AG08395 (cell line): ENCODE data around the gene MTNR1A.
"Not testable (repeated sequence)": the region's sequence is repeated elsewhere in the genome, so short reads cannot be mapped to it uniquely, and the experiment has no call there.

Experiments used
- DNase-seq: peaks from one replicate; pipeline ENCODE4 v3.0.0; 2012; ENCODE audit warnings: mixed read lengths, low spot score

The MTNR1A gene

GRCh38 chr4:186561748-186562147 lies 6.4 kb upstream of the MTNR1A start:
- DNase-seq: no peak

GRCh38 chr4:186560647-186561046 lies 5.3 kb upstream of the MTNR1A start:
- no peak for DNase-seq

- peak; percentile 60 for DNase-seq
These were observed 2.1 kb upstream of the MTNR1A start for GRCh38 chr4:186557486-186557885.

- peak; percentile 25 for DNase-seq
These were observed 1.7 kb upstream of the MTNR1A start for GRCh38 chr4:186557061-186557460.

- peak; percentile 28 for DNase-seq
These were observed 841 bp downstream of the MTNR1A start for GRCh38 chr4:186554539-186554913.

GRCh38 chr4:186553717-186554116 lies 1.6 kb downstream of the MTNR1A start:
- no peak for DNase-seq

GRCh38 chr4:186551849-186552248 lies 3.5 kb downstream of the MTNR1A start:
- DNase-seq: no peak

GRCh38 chr4:186545436-186545835 lies 9.9 kb downstream of the MTNR1A start:
- DNase-seq: no peak

GRCh38 chr4:186543206-186543605 lies 12.2 kb downstream of the MTNR1A start:
- DNase-seq: no peak

- DNase-seq: no peak
These were observed 13.6 kb downstream of the MTNR1A start for GRCh38 chr4:186541801-186542200.

- no peak for DNase-seq
These were observed 17.4 kb downstream of the MTNR1A start for GRCh38 chr4:186537843-186538521.

GRCh38 chr4:186536285-186536684 lies 19.1 kb downstream of the MTNR1A start:
- DNase-seq: no peak

GRCh38 chr4:186534056-186534455 lies 21.3 kb downstream of the MTNR1A start:
- DNase-seq: no peak

GRCh38 chr4:186523927-186524326 lies 31.4 kb downstream of the MTNR1A start:
- DNase-seq: not testable (repeated sequence)

GRCh38 chr4:186516287-186516686 lies 39.1 kb downstream of the MTNR1A start:
- no peak for DNase-seq

GRCh38 chr4:186514271-186514950 lies 41.0 kb downstream of the MTNR1A start:
- DNase-seq: no peak

GRCh38 chr4:186504771-186505170 lies 50.6 kb downstream of the MTNR1A start:
- DNase-seq: not testable (repeated sequence)

- no peak for DNase-seq
These were observed 53.1 kb downstream of the MTNR1A start for GRCh38 chr4:186502231-186502630.

- DNase-seq: no peak
These were observed 53.8 kb downstream of the MTNR1A start for GRCh38 chr4:186501554-186501953.

GRCh38 chr4:186500721-186501304 lies 54.6 kb downstream of the MTNR1A start:
- no peak for DNase-seq

GRCh38 chr4:186499467-186499866 lies 55.9 kb downstream of the MTNR1A start:
- no peak for DNase-seq

- no peak for DNase-seq
These were observed 58.3 kb downstream of the MTNR1A start for GRCh38 chr4:186497043-186497442.

GRCh38 chr4:186494496-186494895 lies 60.9 kb downstream of the MTNR1A start:
- DNase-seq: no peak
